Tibial nerve (tissue), 4 donors: ENCODE results near the gene NTM. TPM values are rescaled to one million over a fixed set of nuclear protein-coding genes. Genes with fewer than 3 reads are reported as not detected.

ENCODE experiments used
- DNase-seq, 2 donors: peaks; one replicate each; pipeline ENCODE4 v3.0.0-alpha.2; 2019; ENCODE audit warnings: low spot score in 2 of 2
- H3K27ac ChIP-seq, 4 donors: fragments of 200-600 bp; sonication (generic) in 3 of 4; one replicate each; pipeline ENCODE4 v1.5.1; 2017 to 2019; ENCODE audit warnings: mild to moderate bottlenecking in 1 of 4
- H3K27me3 ChIP-seq, 2 donors: fragments of 200-600 bp; sonication (generic) in 1 of 2; one replicate each; pipeline versions ENCODE4 v1.5.1 to v1.6.0; 2017 to 2019
- H3K36me3 ChIP-seq, 3 donors: fragments of 200-600 bp; sonication (generic); one replicate each; pipeline ENCODE4 v1.5.1; 2018 to 2019
- H3K4me1 ChIP-seq, 4 donors: fragments of 200-600 bp; sonication (generic) in 3 of 4; one replicate each; pipeline ENCODE4 v1.5.1; 2017 to 2019
- H3K4me3 ChIP-seq, 4 donors: fragments of 200-600 bp; sonication (generic) in 3 of 4; one replicate each; pipeline ENCODE4 v1.5.1; 2017 to 2019; ENCODE audit warnings: mild to moderate bottlenecking in 1 of 4, moderate library complexity in 1 of 4
- H3K9me3 ChIP-seq, 4 donors: fragments of 200-600 bp; sonication (generic) in 3 of 4; one replicate each; pipeline ENCODE4 v1.5.1; 2017 to 2019
- CTCF ChIP-seq, 5 experiments: fragments of 200-600 bp in 3 of 5; fragments of 450-650 bp in 2 of 5; sonication (generic) in 3 of 5; IDR thresholded peaks; one replicate each; pipeline ENCODE4 v1.5.1; 2016 to 2019; ENCODE audit warnings: antibody characterized with exemption in 5 of 5, mild to moderate bottlenecking in 3 of 5, moderate library complexity in 2 of 5
- EP300 ChIP-seq, 2 donors: sonication (generic); formaldehyde crosslinking; IDR thresholded peaks; one replicate each; pipeline ENCODE4 v1.6.1; 2017; ENCODE audit warnings: antibody characterized with exemption in 2 of 2, mild to moderate bottlenecking in 1 of 2
- POLR2A ChIP-seq, 2 donors: fragments of 450-650 bp; IDR thresholded peaks; one replicate each; pipeline ENCODE4 v1.6.1; 2017; ENCODE audit warnings: antibody characterized with exemption in 2 of 2, mild to moderate bottlenecking in 2 of 2, moderate library complexity in 2 of 2
- WGBS, 2 donors: methylation state at CpG; one replicate each; pipeline ENCODE4 v1.1.5; 2018; 5-methylcytosine and 5-hydroxymethylcytosine counted together
- total RNA-seq, 4 donors: library from RNA; depleted of rRNA; stranded (reverse); fragments of >200 nt; gene quantifications; one replicate each; pipeline ENCODE4 v1.1.0, GENCODE V29; 2016

NTM gene
- total RNA-seq, 4 donors from 2014 or later: 3.7 to 11.4 (median 10.8) TPM

- no peak for DNase-seq
- 68 to 70% methylated on average over 15 of the region's 15 CpGs for WGBS, 2 donors
These were observed 272.5 kb downstream of the NTM start for GRCh38 chr11:131642756-131643531.

GRCh38 chr11:131644204-131644795 lies 273.9 kb downstream of the NTM start:
- WGBS, 2 donors: 61 to 69% methylated on average over 5 of the region's 5 CpGs
- TF ChIP-seq EP300 (IDR thresholded peaks at IDR 0.05) (no peak), POLR2A (IDR thresholded peaks at IDR 0.05) (no peak), CTCF (IDR thresholded peaks at IDR 0.05) (no peak)

More at GRCh38 chr11:131642756-131643531, 272.5 kb downstream of the NTM start:
- Histone ChIP-seq H3K36me3 (no peaks in the 10 kb centered on the region), H3K4me3 (no peak overlapping the region), H3K27me3 (no peaks in the 10 kb centered on the region), H3K4me1 (no peaks in the 10 kb centered on the region), H3K27ac (no peak overlapping the region), H3K9me3 (no peaks in the 10 kb centered on the region)
- no peak for TF ChIP-seq POLR2A (IDR thresholded peaks at IDR 0.05)
- no peak for TF ChIP-seq CTCF (IDR thresholded peaks at IDR 0.05)
- TF ChIP-seq EP300 (IDR thresholded peaks at IDR 0.05): no peak

GRCh38 chr11:131645237-131645636 lies 274.8 kb downstream of the NTM start:
- TF ChIP-seq EP300 (IDR thresholded peaks at IDR 0.05) (no peak), POLR2A (IDR thresholded peaks at IDR 0.05) (no peak), CTCF (IDR thresholded peaks at IDR 0.05) (no peak)
- H3K27me3 ChIP-seq: no peaks in the 10 kb centered on the region
- no peak for DNase-seq
- H3K4me1 ChIP-seq: no peaks in the 10 kb centered on the region
- H3K36me3 ChIP-seq: no peaks in the 10 kb centered on the region
- H3K27ac ChIP-seq: no peak overlapping the region
- no peaks in the 10 kb centered on the region for H3K9me3 ChIP-seq
- WGBS, 2 donors: 56 to 63% methylated on average over 6 of the region's 6 CpGs
- no peak overlapping the region for H3K4me3 ChIP-seq

More at GRCh38 chr11:131644204-131644795, 273.9 kb downstream of the NTM start:
- no peaks in the 10 kb centered on the region for H3K27me3 ChIP-seq
- no peak overlapping the region for H3K27ac ChIP-seq
- H3K9me3 ChIP-seq: no peaks in the 10 kb centered on the region
- H3K4me1 ChIP-seq: no peaks in the 10 kb centered on the region
- DNase-seq: no peak
- no peak overlapping the region for H3K4me3 ChIP-seq
- no peaks in the 10 kb centered on the region for H3K36me3 ChIP-seq

DNA sequence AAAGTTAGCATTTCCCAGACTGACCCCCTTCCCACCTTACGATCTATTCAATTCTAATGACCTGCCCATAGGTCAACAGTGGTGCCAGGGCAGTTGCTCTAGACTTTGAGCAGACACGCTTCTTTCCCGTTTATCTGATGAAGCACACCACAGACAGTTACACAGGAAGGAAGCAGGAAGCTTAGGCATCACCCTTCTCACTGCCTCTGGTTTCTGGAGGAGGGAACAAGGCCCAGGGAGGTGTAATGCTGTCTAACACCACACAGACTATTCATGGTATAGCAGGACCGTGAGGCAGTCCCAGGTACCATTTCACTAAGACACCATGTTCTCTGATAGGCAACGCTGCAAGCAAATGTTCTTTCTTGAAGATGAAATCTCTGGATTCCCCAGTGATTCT lies 279.4 kb downstream of the NTM start:
- no peak overlapping the region for H3K4me3 ChIP-seq
- TF ChIP-seq POLR2A (IDR thresholded peaks at IDR 0.05) (no peak), CTCF (IDR thresholded peaks at IDR 0.05) (no peak), EP300 (IDR thresholded peaks at IDR 0.05) (no peak)
- no peak overlapping the region for H3K27ac ChIP-seq
- 77 to 94% methylated on average over 5 of the region's 5 CpGs for WGBS, 2 donors
- no peaks in the 10 kb centered on the region for H3K9me3 ChIP-seq
- no peaks in the 10 kb centered on the region for H3K36me3 ChIP-seq
- no peaks in the 10 kb centered on the region for H3K27me3 ChIP-seq
- no peak for DNase-seq
- H3K4me1 ChIP-seq: no peaks in the 10 kb centered on the region

- no peak for DNase-seq
- Histone ChIP-seq H3K4me1 (no peaks in the 10 kb centered on the region), H3K9me3 (no peaks in the 10 kb centered on the region), H3K27ac (no peak overlapping the region), H3K36me3 (no peaks in the 10 kb centered on the region), H3K27me3 (no peaks in the 10 kb centered on the region), H3K4me3 (no peak overlapping the region)
- 33 to 39% methylated on average over 2 of the region's 2 CpGs for WGBS, 2 donors
- TF ChIP-seq EP300 (IDR thresholded peaks at IDR 0.05) (no peak), POLR2A (IDR thresholded peaks at IDR 0.05) (no peak), CTCF (IDR thresholded peaks at IDR 0.05) (no peak)
These were observed 281.8 kb downstream of the NTM start for GRCh38 chr11:131652231-131652630.
